ENCODE data around the gene DUSP23. TPM values are rescaled to one million over a fixed set of nuclear protein-coding genes. Genes with fewer than 3 reads are reported as not detected.

The DUSP23 gene
- total RNA-seq, 1 donor from 2014 or later = 16.9 TPM

DNA sequence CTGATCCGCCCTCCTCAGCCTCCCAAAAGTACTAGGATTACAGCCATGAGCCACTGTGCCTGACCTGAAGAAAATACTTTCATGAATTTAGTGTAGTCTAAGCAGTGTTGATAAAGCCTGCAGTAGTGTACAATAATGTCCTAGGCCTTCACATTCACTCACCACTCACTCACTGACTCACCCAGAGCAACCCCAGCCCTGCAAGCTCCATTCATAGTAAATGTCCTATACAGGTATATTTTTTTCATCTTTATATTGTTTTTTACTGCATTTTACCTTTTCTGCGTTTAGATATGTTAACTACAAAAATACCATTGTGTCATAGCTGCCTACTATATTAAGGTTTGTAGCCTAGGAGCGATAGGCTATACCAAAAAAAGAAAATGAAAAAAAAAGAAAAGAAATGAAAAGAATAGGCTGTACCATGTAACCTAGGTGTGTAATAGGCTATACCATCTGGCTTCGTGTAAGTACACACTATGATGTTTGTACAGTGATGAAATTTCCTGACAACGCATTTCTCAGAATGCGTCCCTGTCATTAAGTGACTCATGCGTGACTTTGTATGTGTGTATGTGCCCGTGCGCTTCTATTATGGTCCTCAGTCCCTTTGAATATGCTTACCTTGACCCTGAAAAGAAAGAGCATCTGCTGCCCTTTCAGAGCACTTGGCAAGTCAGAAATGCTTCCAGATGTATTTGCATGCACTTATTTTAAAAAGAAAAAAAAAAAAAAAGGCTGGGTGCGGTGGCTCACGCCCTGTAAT lies 36.7 kb downstream of the DUSP23 start:
- Mint-ChIP-seq H3K27ac (ENCODE audit: unreplicated experiment) (no peak overlapping the region), H3K36me3 (ENCODE audit: low read depth) (peaks cover 2% of the 10 kb centered on the region), H3K27me3 (ENCODE audit: low read depth) (peaks cover 15% of the 10 kb centered on the region), H3K4me1 (ENCODE audit: low read depth) (no peaks in the 10 kb centered on the region), H3K9me3 (ENCODE audit: low read depth) (no peaks in the 10 kb centered on the region), H3K4me3 (ENCODE audit: unreplicated experiment) (no peak overlapping the region)
- no peak for DNase-seq (ENCODE audit: low spot score)
- TF ChIP-seq, protein P1, sequence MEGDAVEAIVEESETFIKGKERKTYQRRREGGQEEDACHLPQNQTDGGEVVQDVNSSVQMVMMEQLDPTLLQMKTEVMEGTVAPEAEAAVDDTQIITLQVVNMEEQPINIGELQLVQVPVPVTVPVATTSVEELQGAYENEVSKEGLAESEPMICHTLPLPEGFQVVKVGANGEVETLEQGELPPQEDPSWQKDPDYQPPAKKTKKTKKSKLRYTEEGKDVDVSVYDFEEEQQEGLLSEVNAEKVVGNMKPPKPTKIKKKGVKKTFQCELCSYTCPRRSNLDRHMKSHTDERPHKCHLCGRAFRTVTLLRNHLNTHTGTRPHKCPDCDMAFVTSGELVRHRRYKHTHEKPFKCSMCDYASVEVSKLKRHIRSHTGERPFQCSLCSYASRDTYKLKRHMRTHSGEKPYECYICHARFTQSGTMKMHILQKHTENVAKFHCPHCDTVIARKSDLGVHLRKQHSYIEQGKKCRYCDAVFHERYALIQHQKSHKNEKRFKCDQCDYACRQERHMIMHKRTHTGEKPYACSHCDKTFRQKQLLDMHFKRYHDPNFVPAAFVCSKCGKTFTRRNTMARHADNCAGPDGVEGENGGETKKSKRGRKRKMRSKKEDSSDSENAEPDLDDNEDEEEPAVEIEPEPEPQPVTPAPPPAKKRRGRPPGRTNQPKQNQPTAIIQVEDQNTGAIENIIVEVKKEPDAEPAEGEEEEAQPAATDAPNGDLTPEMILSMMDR (IDR thresholded peaks at IDR 0.05) = no peak

DNA sequence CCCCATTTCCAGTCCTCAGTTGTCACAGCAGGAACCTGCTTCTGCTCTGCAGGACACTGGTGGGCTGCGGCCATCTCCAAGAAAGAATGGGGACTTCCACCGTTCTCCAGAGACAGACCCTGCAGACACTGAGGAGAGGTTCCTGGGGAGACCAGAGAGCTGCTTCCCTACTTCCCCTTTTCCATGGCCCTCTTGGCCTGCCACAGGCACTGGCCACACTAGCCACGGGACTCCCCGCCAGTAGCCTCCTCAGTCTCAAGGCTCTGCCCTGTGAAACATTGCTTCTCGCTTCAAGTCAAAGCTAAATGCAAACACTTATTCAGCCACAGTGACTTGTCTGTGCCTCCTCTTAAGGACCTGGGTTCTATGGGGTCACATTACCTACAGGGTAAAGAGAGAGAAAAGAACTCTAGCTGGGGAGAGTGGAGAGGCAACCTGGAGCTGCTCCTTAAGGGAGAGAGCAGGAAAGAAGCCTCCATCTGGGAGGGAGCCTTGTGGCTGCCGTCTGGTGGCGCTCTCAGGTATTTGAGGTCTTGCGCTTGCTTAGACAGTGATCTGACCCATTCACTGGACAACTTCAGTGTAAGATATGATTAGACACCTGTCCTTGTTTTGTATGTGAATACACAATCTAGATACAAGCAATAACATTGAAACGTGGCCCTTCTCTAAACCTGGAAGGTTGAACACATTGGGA lies 40.6 kb downstream of the DUSP23 start:
- Mint-ChIP-seq H3K36me3 (ENCODE audit: low read depth) (no peaks in the 10 kb centered on the region), H3K4me3 (ENCODE audit: unreplicated experiment) (no peak overlapping the region), H3K27me3 (ENCODE audit: low read depth) (peaks cover 21% of the 10 kb centered on the region), H3K4me1 (ENCODE audit: low read depth) (peaks cover 13% of the 10 kb centered on the region), H3K27ac (ENCODE audit: unreplicated experiment) (no peak overlapping the region), H3K9me3 (ENCODE audit: low read depth) (no peaks in the 10 kb centered on the region)
- DNase-seq (ENCODE audit: low spot score) = no peak
- TF ChIP-seq, protein P1 (IDR thresholded peaks at IDR 0.05) = no peak

DNA sequence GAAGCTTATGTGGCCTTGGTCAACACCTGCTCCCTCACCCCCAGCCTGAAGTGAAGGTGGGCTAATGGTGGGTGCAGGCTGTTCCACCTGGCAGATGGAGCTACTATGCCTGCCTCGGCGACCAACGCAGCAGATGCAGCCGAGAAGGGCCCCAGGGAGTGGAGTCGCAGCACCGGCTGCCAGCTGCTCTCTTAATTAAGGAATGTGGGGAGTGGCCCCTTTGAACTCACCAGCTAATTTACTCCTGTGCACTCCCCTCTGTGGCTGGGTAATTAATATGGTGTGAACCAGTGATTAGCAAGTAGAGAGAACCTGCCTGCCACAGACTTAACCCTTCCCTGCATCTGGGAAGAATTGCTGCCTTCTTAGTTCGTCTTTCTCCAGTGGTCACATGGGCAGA lies 42.6 kb downstream of the DUSP23 start:
- H3K36me3 Mint-ChIP-seq (ENCODE audit: low read depth) = no peaks in the 10 kb centered on the region
- no peaks in the 10 kb centered on the region for H3K9me3 Mint-ChIP-seq (ENCODE audit: low read depth)
- H3K4me1 Mint-ChIP-seq (ENCODE audit: low read depth) = peaks cover 17% of the 10 kb centered on the region
- H3K4me3 Mint-ChIP-seq (ENCODE audit: unreplicated experiment) = no peak overlapping the region
- no peak for DNase-seq (ENCODE audit: low spot score)
- TF ChIP-seq, protein P1 (IDR thresholded peaks at IDR 0.05) = no peak
- peaks cover 21% of the 10 kb centered on the region for H3K27me3 Mint-ChIP-seq (ENCODE audit: low read depth)
- H3K27ac Mint-ChIP-seq (ENCODE audit: unreplicated experiment) = no peak overlapping the region

DNA sequence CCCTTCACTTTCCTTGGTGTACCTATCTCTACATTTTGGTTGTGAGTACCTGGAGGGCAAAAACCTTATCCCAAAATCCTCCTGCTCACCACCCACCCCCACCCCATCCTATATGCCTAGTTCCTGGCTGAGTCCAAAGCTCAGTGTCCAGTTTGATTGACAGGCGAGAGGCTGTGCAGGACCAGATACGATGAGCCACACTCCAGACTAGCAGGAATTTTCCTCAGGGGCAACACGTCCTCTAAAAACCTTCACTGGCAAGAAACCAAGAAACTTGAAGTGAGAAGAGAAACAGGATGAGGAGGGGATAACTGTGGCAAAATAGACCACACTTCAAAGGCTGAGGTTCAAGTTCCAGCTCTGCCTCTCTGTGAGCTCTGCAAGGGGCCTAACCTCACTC lies 44.8 kb downstream of the DUSP23 start:
- Mint-ChIP-seq H3K9me3 (ENCODE audit: low read depth) (no peaks in the 10 kb centered on the region), H3K27me3 (ENCODE audit: low read depth) (peaks cover 21% of the 10 kb centered on the region), H3K36me3 (ENCODE audit: low read depth) (no peaks in the 10 kb centered on the region), H3K4me1 (ENCODE audit: low read depth) (peaks cover 23% of the 10 kb centered on the region), H3K27ac (ENCODE audit: unreplicated experiment) (no peak overlapping the region), H3K4me3 (ENCODE audit: unreplicated experiment) (no peak overlapping the region)
- TF ChIP-seq, protein P1 (IDR thresholded peaks at IDR 0.05) = no peak
- DNase-seq (ENCODE audit: low spot score) = no peak

DNA sequence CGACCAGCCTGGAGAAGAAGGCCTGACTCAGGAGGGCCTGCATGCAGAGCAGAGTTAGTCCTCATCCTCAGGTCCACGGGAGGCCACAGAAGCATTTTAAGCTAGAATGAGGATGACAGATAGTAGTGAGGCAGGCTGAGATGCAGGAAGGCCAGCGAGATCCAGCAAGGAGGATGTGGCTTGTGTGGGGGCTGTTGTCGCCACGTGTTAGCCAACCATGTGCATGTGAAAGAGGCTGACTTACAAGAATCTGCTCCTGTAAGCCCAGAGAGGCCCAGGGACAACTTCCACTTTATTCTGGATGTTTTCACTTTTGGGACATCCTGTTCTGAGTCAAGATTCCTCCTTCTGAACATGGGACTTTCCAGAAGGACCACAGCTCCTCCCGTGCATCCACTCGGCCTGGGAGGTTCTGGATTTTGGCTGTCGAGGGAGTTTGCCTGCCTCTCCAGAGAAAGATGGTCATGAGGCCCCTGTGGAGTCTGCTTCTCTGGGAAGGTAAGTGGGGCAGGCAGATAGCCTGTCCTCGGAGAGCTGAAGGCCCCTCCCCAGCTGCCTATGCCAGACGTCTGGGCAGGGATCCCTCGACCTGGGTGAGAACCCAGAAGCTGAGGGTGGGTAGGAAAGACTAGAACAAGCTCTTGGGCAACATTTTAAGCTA lies 45.8 kb downstream of the DUSP23 start, which contains the start of gene SLAMF8:
SLAMF8 (plus strand) TSS at position 433 of the 661 bp plus-strand sequence; CDS start at position 459, 26 bp downstream.
- peaks cover 16% of the 10 kb centered on the region for H3K27me3 Mint-ChIP-seq (ENCODE audit: low read depth)
- H3K9me3 Mint-ChIP-seq (ENCODE audit: low read depth) = no peaks in the 10 kb centered on the region
- H3K36me3 Mint-ChIP-seq (ENCODE audit: low read depth) = no peaks in the 10 kb centered on the region
- TF ChIP-seq, protein P1 (IDR thresholded peaks at IDR 0.05) = no peak
- H3K27ac Mint-ChIP-seq (ENCODE audit: unreplicated experiment) = no peak within 1 kb of the TSS
- peaks cover 23% of the 10 kb centered on the region for H3K4me1 Mint-ChIP-seq (ENCODE audit: low read depth)
- DNase-seq (ENCODE audit: low spot score) = no peak
- no peak within 1 kb of the TSS for H3K4me3 Mint-ChIP-seq (ENCODE audit: unreplicated experiment)
